Loucy (cell line): ENCODE data around the gene CFAP97.
A peak's percentile ranks its signal among the peaks of the same experiment; 100 is the strongest.

Experiments used
- H2AFZ ChIP-seq: fragments of 200-600 bp; sonication (generic); 2 replicates; pipeline ENCODE4 v1.6.0; 2016; ENCODE audit warnings: antibody characterized with exemption, mild to moderate bottlenecking, low read length, moderate library complexity
- H3F3A ChIP-seq: fragments of 200-600 bp; 2 replicates; pipeline ENCODE4 v1.6.0; 2016; ENCODE audit warnings: antibody characterized with exemption, low read depth, mild to moderate bottlenecking
- H3K27me3 ChIP-seq: fragments of 200-600 bp; sonication (generic); 2 replicates; pipeline ENCODE4 v1.6.1; 2014; ENCODE audit warnings: low read length, mild to moderate bottlenecking; ENCODE audit not compliant: insufficient read depth, poor library complexity, severe bottlenecking
- H3K36me3 ChIP-seq: fragments of 200-600 bp; sonication (generic); 2 replicates; pipeline ENCODE4 v1.6.1; 2016; ENCODE audit warnings: low read length; ENCODE audit not compliant: insufficient read depth
- H3K4me1 ChIP-seq: fragments of 200-600 bp; sonication (generic); 2 replicates; pipeline ENCODE4 v1.5.1; 2014; ENCODE audit warnings: low read length, mild to moderate bottlenecking; ENCODE audit not compliant: insufficient read depth, poor library complexity, severe bottlenecking
- H3K4me2 ChIP-seq: fragments of 200-600 bp; sonication (generic); 2 replicates; pipeline ENCODE4 v1.6.0; 2014; ENCODE audit warnings: antibody characterized with exemption, low read length, low read depth, mild to moderate bottlenecking; ENCODE audit not compliant: poor library complexity, severe bottlenecking
- H3K4me3 ChIP-seq: fragments of 200-600 bp; sonication (generic); 2 replicates; pipeline ENCODE4 v1.5.1; 2014; ENCODE audit warnings: low read length, mild to moderate bottlenecking, mixed read lengths; ENCODE audit not compliant: poor library complexity, severe bottlenecking
- H3K79me2 ChIP-seq: fragments of 200-600 bp; sonication (generic); 2 replicates; pipeline ENCODE4 v1.6.1; 2014; ENCODE audit warnings: low read length; ENCODE audit not compliant: insufficient read depth
- H3K9ac ChIP-seq: fragments of 200-600 bp; sonication (generic); 2 replicates; pipeline ENCODE4 v1.6.0; 2014; ENCODE audit warnings: mild to moderate bottlenecking, low read depth, low read length, moderate library complexity; ENCODE audit not compliant: poor library complexity, severe bottlenecking
- H3K9me2 ChIP-seq: fragments of 200-600 bp; sonication (generic); replicated peaks from 2 replicates; pipeline ENCODE4 v1.6.1; 2016; ENCODE audit warnings: low read depth, low read length, mixed read lengths
- H3K9me3 ChIP-seq: fragments of 200-600 bp; sonication (generic); 2 replicates; pipeline ENCODE4 v1.6.1; 2014; ENCODE audit warnings: mild to moderate bottlenecking, antibody characterized with exemption, low read length, low read depth; ENCODE audit not compliant: insufficient read depth
- H4K20me1 ChIP-seq: fragments of 200-600 bp; sonication (generic); 2 replicates; pipeline ENCODE4 v1.6.0; 2014; ENCODE audit warnings: antibody characterized with exemption, low read length, mild to moderate bottlenecking; ENCODE audit not compliant: insufficient read depth, poor library complexity, severe bottlenecking
- EZH2phosphoT487 ChIP-seq: fragments of 200-600 bp; IDR thresholded peaks from 2 replicates; pipeline ENCODE4 v1.6.1; 2018; ENCODE audit warnings: antibody characterized with exemption, mild to moderate bottlenecking, moderate library complexity, borderline replicate concordance
- TF ChIP-seq, protein P1 (sequence below): fragments of 200-600 bp; sonication (generic); conservative IDR thresholded peaks from 2 replicates; pipeline ENCODE4 v1.5.1; 2014; ENCODE audit warnings: mild to moderate bottlenecking, antibody characterized with exemption, low read length

The CFAP97 gene

DNA sequence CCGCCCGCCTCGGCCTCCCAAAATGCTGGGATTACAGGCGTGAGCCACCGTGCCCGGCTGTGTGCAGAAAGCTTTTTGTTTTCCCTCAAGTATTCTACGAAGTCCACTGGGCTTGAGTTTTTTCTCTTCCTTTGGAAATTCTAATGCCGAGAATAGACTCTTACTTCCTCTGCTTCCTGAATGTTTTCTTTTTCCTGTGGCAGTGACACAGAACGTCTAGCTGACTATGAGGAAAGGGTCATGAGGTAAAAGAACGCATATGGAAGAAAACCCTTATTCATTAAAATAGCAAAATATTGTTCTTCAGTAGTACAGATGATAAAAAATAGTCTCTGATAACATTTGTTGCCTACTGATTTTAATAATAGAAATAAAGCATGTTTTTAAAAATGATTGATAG, 65.6 kb downstream of the CFAP97 start:
- TF ChIP-seq EZH2phosphoT487: no peak
- TF ChIP-seq, protein P1, sequence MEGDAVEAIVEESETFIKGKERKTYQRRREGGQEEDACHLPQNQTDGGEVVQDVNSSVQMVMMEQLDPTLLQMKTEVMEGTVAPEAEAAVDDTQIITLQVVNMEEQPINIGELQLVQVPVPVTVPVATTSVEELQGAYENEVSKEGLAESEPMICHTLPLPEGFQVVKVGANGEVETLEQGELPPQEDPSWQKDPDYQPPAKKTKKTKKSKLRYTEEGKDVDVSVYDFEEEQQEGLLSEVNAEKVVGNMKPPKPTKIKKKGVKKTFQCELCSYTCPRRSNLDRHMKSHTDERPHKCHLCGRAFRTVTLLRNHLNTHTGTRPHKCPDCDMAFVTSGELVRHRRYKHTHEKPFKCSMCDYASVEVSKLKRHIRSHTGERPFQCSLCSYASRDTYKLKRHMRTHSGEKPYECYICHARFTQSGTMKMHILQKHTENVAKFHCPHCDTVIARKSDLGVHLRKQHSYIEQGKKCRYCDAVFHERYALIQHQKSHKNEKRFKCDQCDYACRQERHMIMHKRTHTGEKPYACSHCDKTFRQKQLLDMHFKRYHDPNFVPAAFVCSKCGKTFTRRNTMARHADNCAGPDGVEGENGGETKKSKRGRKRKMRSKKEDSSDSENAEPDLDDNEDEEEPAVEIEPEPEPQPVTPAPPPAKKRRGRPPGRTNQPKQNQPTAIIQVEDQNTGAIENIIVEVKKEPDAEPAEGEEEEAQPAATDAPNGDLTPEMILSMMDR: no peak
- Histone ChIP-seq H3K4me3 (no peak overlapping the region), H3K9me2 (no peaks in the 10 kb centered on the region), H3K4me1 (no peaks in the 10 kb centered on the region), H3K4me2 (no peak overlapping the region), H3F3A (no peaks in the 10 kb centered on the region), H3K36me3 (no peaks in the 10 kb centered on the region), H3K79me2 (no peaks in the 10 kb centered on the region), H4K20me1 (no peaks in the 10 kb centered on the region), H2AFZ (no peak overlapping the region), H3K9ac (no peak overlapping the region), H3K27me3 (no peaks in the 10 kb centered on the region), H3K9me3 (no peaks in the 10 kb centered on the region)

- TF ChIP-seq, protein P1: no peak
- TF ChIP-seq EZH2phosphoT487: no peak
- no peak overlapping the region for H3K4me3 ChIP-seq
- no peaks in the 10 kb centered on the region for H3K9me3 ChIP-seq
- H3K36me3 ChIP-seq: no peaks in the 10 kb centered on the region
- H3K4me2 ChIP-seq: no peak overlapping the region
- H3K79me2 ChIP-seq: no peaks in the 10 kb centered on the region
- no peaks in the 10 kb centered on the region for H3K27me3 ChIP-seq
- no peaks in the 10 kb centered on the region for H3K4me1 ChIP-seq
- H3F3A ChIP-seq: no peaks in the 10 kb centered on the region
- no peaks in the 10 kb centered on the region for H4K20me1 ChIP-seq
- no peaks in the 10 kb centered on the region for H3K9me2 ChIP-seq
- H2AFZ ChIP-seq: no peak overlapping the region
- H3K9ac ChIP-seq: no peak overlapping the region
Observed at GRCh38 chr4:185137233-185137925, 66.4 kb downstream of the CFAP97 start.

- Histone ChIP-seq H3K4me3 (no peak overlapping the region), H3K36me3 (no peaks in the 10 kb centered on the region), H3K27me3 (no peaks in the 10 kb centered on the region), H3K4me1 (no peaks in the 10 kb centered on the region), H3K9me3 (no peaks in the 10 kb centered on the region), H2AFZ (no peak overlapping the region), H4K20me1 (no peaks in the 10 kb centered on the region), H3K4me2 (no peak overlapping the region), H3F3A (no peaks in the 10 kb centered on the region), H3K79me2 (no peaks in the 10 kb centered on the region), H3K9me2 (no peaks in the 10 kb centered on the region), H3K9ac (no peak overlapping the region)
- TF ChIP-seq, protein P1: peak; percentile 94
- no peak for TF ChIP-seq EZH2phosphoT487
Observed at GRCh38 chr4:185134307-185134869, 69.4 kb downstream of the CFAP97 start.
